ENCODE results near the gene TMPRSS11D. TPM values are rescaled to one million over a fixed set of nuclear protein-coding genes. Genes with fewer than 3 reads are reported as not detected.

Gene TMPRSS11D
- total and polyA plus RNA-seq, 2 of the 4 experiments (the other 2 are of a cell fraction), result not detected

- TF ChIP-seq CHD1 (IDR thresholded peaks at IDR 0.05; ENCODE audit: low read depth, low read length) (no peak), BHLHE40 (IDR thresholded peaks at IDR 0.05; ENCODE audit: low read depth, low read length) (no peak)
Measured at GRCh38 chr4:67929426-67929825, 45.6 kb upstream of the TMPRSS11D start (continued).

GRCh38 chr4:67928546-67928945, 44.7 kb upstream of the TMPRSS11D start:
- CTCF ChIA-PET, result interaction anchor here (1.3 kb wide), 1 partner anchor 18 kb away, joined by 5 read pairs; no protein-coding TSS in a partner anchor
- Histone ChIP-seq H2AFZ (replicated peaks; ENCODE audit: low read length, poor library complexity) (no peak overlapping the region), H2BK20ac (ENCODE audit: low read depth, low read length) (no peak overlapping the region), H3K9me1 (ENCODE audit: insufficient read depth, low read length) (no peaks in the 10 kb centered on the region), H4K20me1 (ENCODE audit: insufficient read depth, low read length) (no peaks in the 10 kb centered on the region), H3K9me3 (ENCODE audit: control insufficient read depth, insufficient read depth, low read length) (no peaks in the 10 kb centered on the region), H3K27ac (ENCODE audit: insufficient read depth, low read length) (no peak overlapping the region), H3K56ac (ENCODE audit: extremely low read depth, insufficient read depth, low read length) (no peak overlapping the region), H4K5ac (ENCODE audit: low read depth, low read length) (no peak overlapping the region), H3K9ac (ENCODE audit: low read depth, low read length) (no peak overlapping the region), H3K4ac (ENCODE audit: low read depth, low read length) (no peak overlapping the region), H3K4me2 (ENCODE audit: low read depth, low read length) (no peak overlapping the region), H3K4me3 (ENCODE audit: insufficient read depth, low read depth, low read length) (no peak overlapping the region), H3K36me3 (ENCODE audit: control insufficient read depth, insufficient read depth, low read length) (no peaks in the 10 kb centered on the region), H4K8ac (ENCODE audit: low read depth in 2 of 2, low read length in 2 of 2) (no peak overlapping the region), H2AK5ac (ENCODE audit: low read depth, low read length) (no peak overlapping the region), H2AK9ac (replicated peaks; ENCODE audit: low read depth, low read length, poor library complexity) (no peak overlapping the region), H3K79me1 (ENCODE audit: low read depth in 1 of 2, low read length in 2 of 2) (no peaks in the 10 kb centered on the region), H3K14ac (replicated peaks; ENCODE audit: low read depth, low read length) (no peak overlapping the region), H3K27me3 (ENCODE audit: control insufficient read depth, insufficient read depth, low read length) (no peaks in the 10 kb centered on the region; the same call in 1 of the 2 replicates), H3K18ac (ENCODE audit: low read depth, low read length) (no peak overlapping the region), H4K91ac (ENCODE audit: insufficient read depth, low read depth, low read length) (no peak overlapping the region), H2BK15ac (ENCODE audit: low read depth, low read length) (no peak overlapping the region), H2BK5ac (ENCODE audit: low read depth, low read length, poor library complexity, severe bottlenecking) (no peak overlapping the region), H3K4me1 (ENCODE audit: control insufficient read depth, insufficient read depth, low read length) (no peaks in the 10 kb centered on the region), H2BK120ac (ENCODE audit: low read depth, low read length) (no peak overlapping the region), H3K23ac (ENCODE audit: low read depth, low read length) (no peak overlapping the region)
- WGBS, 2 experiments (ENCODE audit: extremely low coverage in 2 of 2, insufficient read length in 1 of 2), result no CpG with 5 or more reads among the region's 3 CpGs
- intact Hi-C loops (cut with micrococcal nuclease) (no loop called here), in situ Hi-C loops (cut with MboI; ENCODE audit: low sequenced_read_pairs) (no loop called here), dilution Hi-C loops (cut with HindIII; ENCODE audit: low sequenced_read_pairs, unreplicated experiment) (no loop called here)
- no peak for TF ChIP-seq USF2 (IDR thresholded peaks at IDR 0.05; ENCODE audit: low read depth, low read length)
- no peak for TF ChIP-seq FOS (IDR thresholded peaks at IDR 0.05; ENCODE audit: low read depth, low read length)
- TF ChIP-seq MAZ (IDR thresholded peaks at IDR 0.05; ENCODE audit: borderline replicate concordance, low read depth, low read length), result no peak
- no peak for TF ChIP-seq MXI1 (IDR thresholded peaks at IDR 0.05; ENCODE audit: borderline replicate concordance, low read depth, low read length)
- no peak for TF ChIP-seq SMC3 (IDR thresholded peaks at IDR 0.05; ENCODE audit: low read depth, low read length)
- TF ChIP-seq RAD21 (IDR thresholded peaks at IDR 0.05; ENCODE audit: low read length), result no peak
- TF ChIP-seq NFE2L2 (IDR thresholded peaks at IDR 0.05; ENCODE audit: low read depth, low read length), result no peak
- TF ChIP-seq, protein P1, sequence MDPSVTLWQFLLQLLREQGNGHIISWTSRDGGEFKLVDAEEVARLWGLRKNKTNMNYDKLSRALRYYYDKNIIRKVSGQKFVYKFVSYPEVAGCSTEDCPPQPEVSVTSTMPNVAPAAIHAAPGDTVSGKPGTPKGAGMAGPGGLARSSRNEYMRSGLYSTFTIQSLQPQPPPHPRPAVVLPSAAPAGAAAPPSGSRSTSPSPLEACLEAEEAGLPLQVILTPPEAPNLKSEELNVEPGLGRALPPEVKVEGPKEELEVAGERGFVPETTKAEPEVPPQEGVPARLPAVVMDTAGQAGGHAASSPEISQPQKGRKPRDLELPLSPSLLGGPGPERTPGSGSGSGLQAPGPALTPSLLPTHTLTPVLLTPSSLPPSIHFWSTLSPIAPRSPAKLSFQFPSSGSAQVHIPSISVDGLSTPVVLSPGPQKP (IDR thresholded peaks at IDR 0.05; ENCODE audit: borderline replicate concordance, low read depth, low read length), result no peak
- no peak for TF ChIP-seq POLR2A (IDR thresholded peaks at IDR 0.05; ENCODE audit: low read depth, low read length)
- no peak for TF ChIP-seq CHD1 (IDR thresholded peaks at IDR 0.05; ENCODE audit: low read depth, low read length)
- TF ChIP-seq CTCF (conservative IDR thresholded peaks at IDR 0.05; ENCODE audit: low read depth, low read length), result no peak
- no peak for TF ChIP-seq BHLHE40 (IDR thresholded peaks at IDR 0.05; ENCODE audit: low read depth, low read length)
- TF ChIP-seq RCOR1 (IDR thresholded peaks at IDR 0.05; ENCODE audit: insufficient replicate concordance, low read length), result no peak
- TF ChIP-seq RFX5 (IDR thresholded peaks at IDR 0.05; ENCODE audit: low read depth, low read length), result no peak
- no TSS peak for BruUV-seq (replicated peaks)
- POLR2A ChIA-PET (ENCODE audit: unreplicated experiment), result no interaction called here
- ATAC-seq (ENCODE audit: low read depth) (no peak), DNase-seq (no peak)
